Endodermal cell (in vitro differentiated cells): ENCODE results near the gene ZSCAN9. TPM values are rescaled to one million over a fixed set of nuclear protein-coding genes. Genes with fewer than 3 reads are reported as not detected.

Source experiments
- DNase-seq: peaks from one replicate; pipeline ENCODE4 v3.0.0-alpha.2; 2017
- H3K27ac ChIP-seq: 2 replicates; pipeline ENCODE4 v1.5.1; 2013; ENCODE audit warnings: mild to moderate bottlenecking, low read depth, low read length, moderate library complexity
- H3K27me3 ChIP-seq: 2 replicates; pipeline ENCODE4 v1.6.1; 2013; ENCODE audit warnings: mild to moderate bottlenecking, low read length, moderate library complexity; ENCODE audit not compliant: insufficient read depth, control insufficient read depth, poor library complexity, severe bottlenecking
- H3K36me3 ChIP-seq: 2 replicates; pipeline ENCODE4 v1.7.0; 2013; ENCODE audit warnings: mild to moderate bottlenecking, low read length, moderate library complexity; ENCODE audit not compliant: control insufficient read depth, insufficient read depth
- H3K4me1 ChIP-seq: one replicate; pipeline ENCODE4 v1.7.0; 2013; ENCODE audit warnings: low read length; ENCODE audit not compliant: control insufficient read depth, insufficient read depth
- H3K4me3 ChIP-seq: 2 replicates; pipeline ENCODE4 v1.5.1; 2013; ENCODE audit warnings: mild to moderate bottlenecking, low read length, moderate library complexity
- H3K9ac ChIP-seq: 2 replicates; pipeline ENCODE4 v1.6.1; 2013; ENCODE audit warnings: mild to moderate bottlenecking, low read length, moderate library complexity; ENCODE audit not compliant: poor library complexity, severe bottlenecking; ENCODE audit errors: extremely low read depth
- H3K9me3 ChIP-seq: 2 replicates; pipeline ENCODE4 v1.6.1; 2013; ENCODE audit warnings: mild to moderate bottlenecking, low read length, moderate library complexity; ENCODE audit not compliant: control insufficient read depth
- H3K27ac Mint-ChIP-seq: 2 replicates; pipeline ENCODE4 v1.8.0; 2020; ENCODE audit warnings: mixed read lengths
- H3K27me3 Mint-ChIP-seq: 2 replicates; pipeline ENCODE4 v1.8.0; 2021; ENCODE audit warnings: mild to moderate bottlenecking, mixed read lengths; ENCODE audit not compliant: insufficient read depth
- H3K36me3 Mint-ChIP-seq: 2 replicates; pipeline ENCODE4 v1.8.0; 2020; ENCODE audit warnings: low read depth, mixed read lengths
- H3K4me1 Mint-ChIP-seq: 2 replicates; pipeline ENCODE4 v1.8.0; 2020; ENCODE audit warnings: mixed read lengths
- H3K4me3 Mint-ChIP-seq: 2 replicates; pipeline ENCODE4 v1.8.0; 2020; ENCODE audit warnings: mild to moderate bottlenecking, moderate library complexity, mixed read lengths
- H3K9me3 Mint-ChIP-seq: 2 replicates; pipeline ENCODE4 v1.8.0; 2020; ENCODE audit warnings: mild to moderate bottlenecking, mixed read lengths
- WGBS, 2 experiments: methylation state at CpG; one replicate each; pipeline versions ENCODE4 v1.1.5 to v1.1.7; 2013; ENCODE audit warnings: missing lambda C conversion rate in 2 of 2, mixed read lengths in 1 of 2; ENCODE audit not compliant: insufficient coverage in 1 of 2, insufficient read length in 1 of 2; 5-methylcytosine and 5-hydroxymethylcytosine counted together
- total RNA-seq, 2 donors: library from RNA; stranded (reverse); fragmentation: NEBNext Ultra II Directional in 1 of 2; extraction: Animal tissue kit (Norgen Biotek cat#: 25700) in 1 of 2; gene quantifications; 2 replicates in 1 of 2; 3 replicates in 1 of 2; pipeline ENCODE4 v1.2.1, GENCODE V29; 2021
- TF ChIP-seq, protein P1 (sequence below): fragments of 200-600 bp; sonication (generic); conservative IDR thresholded peaks from 2 replicates; pipeline ENCODE4 v1.5.0; 2021; ENCODE audit warnings: antibody characterized with exemption, mild to moderate bottlenecking

The ZSCAN9 gene
- total RNA-seq, 2 donors from 2014 or later: 23.1 to 32.1 TPM

DNA sequence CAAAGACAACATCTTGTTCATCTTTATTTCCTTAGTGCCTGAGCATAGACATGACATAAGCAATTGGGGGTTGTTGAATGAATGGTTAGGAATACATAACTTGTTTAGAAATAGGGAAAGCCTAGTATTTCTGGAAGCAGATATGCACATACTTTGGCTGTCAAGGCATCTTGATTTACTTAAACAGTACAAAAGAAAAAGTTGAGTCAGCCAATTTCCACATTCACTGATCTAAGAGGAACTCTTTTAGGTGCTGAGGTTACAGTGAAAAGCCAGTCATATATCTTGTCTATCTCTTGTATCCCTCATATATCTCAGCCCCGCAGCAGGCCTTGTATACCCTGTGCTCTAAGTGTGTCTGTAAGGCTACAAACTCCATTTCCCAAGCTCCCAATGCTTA is 15.4 kb downstream of the ZSCAN9 start:
- Histone ChIP-seq H3K9ac (no peak overlapping the region), H3K4me1 (peaks cover 10% of the 10 kb centered on the region), H3K27ac (no peak overlapping the region), H3K27me3 (no peaks in the 10 kb centered on the region), H3K4me3 (no peak overlapping the region), H3K9me3 (peaks cover 13% of the 10 kb centered on the region), H3K36me3 (peaks cover 50% of the 10 kb centered on the region)
- no peak overlapping the region for H3K4me3 Mint-ChIP-seq
- H3K27ac Mint-ChIP-seq: no peak overlapping the region
- H3K27me3 Mint-ChIP-seq: no peaks in the 10 kb centered on the region
- H3K9me3 Mint-ChIP-seq: peaks cover 9% of the 10 kb centered on the region
- H3K36me3 Mint-ChIP-seq: peaks cover 39% of the 10 kb centered on the region
- H3K4me1 Mint-ChIP-seq: peaks cover 7% of the 10 kb centered on the region
- WGBS, 2 experiments: 89% methylated on average over 1 of the region's 1 CpG; no CpG with 5 or more reads in 1 of the 2 experiments
- TF ChIP-seq, protein P1, sequence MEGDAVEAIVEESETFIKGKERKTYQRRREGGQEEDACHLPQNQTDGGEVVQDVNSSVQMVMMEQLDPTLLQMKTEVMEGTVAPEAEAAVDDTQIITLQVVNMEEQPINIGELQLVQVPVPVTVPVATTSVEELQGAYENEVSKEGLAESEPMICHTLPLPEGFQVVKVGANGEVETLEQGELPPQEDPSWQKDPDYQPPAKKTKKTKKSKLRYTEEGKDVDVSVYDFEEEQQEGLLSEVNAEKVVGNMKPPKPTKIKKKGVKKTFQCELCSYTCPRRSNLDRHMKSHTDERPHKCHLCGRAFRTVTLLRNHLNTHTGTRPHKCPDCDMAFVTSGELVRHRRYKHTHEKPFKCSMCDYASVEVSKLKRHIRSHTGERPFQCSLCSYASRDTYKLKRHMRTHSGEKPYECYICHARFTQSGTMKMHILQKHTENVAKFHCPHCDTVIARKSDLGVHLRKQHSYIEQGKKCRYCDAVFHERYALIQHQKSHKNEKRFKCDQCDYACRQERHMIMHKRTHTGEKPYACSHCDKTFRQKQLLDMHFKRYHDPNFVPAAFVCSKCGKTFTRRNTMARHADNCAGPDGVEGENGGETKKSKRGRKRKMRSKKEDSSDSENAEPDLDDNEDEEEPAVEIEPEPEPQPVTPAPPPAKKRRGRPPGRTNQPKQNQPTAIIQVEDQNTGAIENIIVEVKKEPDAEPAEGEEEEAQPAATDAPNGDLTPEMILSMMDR: no peak
- DNase-seq: no peak

DNA sequence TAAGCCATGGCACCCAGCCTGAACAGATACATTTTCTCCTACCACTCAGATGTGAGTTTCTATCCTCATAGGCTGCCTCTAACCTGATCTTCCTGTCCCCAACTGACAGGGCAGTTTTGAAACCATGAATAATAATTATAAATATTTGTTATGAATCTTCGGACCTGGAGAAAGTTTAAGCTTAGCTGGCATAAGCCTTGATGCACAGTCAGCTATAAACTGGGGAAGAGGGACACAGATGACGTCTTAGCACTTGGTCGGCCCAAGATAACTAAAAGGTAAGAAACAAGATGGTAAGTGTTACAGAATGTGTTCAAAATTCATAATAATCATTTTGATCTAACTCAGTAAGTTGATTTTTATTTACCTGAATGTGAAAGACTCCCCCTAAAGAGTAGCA is 18.9 kb downstream of the ZSCAN9 start:
- TF ChIP-seq, protein P1: no peak
- Mint-ChIP-seq H3K27me3 (no peaks in the 10 kb centered on the region), H3K9me3 (no peaks in the 10 kb centered on the region), H3K4me3 (no peak overlapping the region), H3K36me3 (peaks cover 53% of the 10 kb centered on the region), H3K27ac (no peak overlapping the region), H3K4me1 (no peaks in the 10 kb centered on the region)
- 99 to 100% methylated on average over 2 to 3 of the region's 3 CpGs for WGBS, 2 experiments
- H3K27ac ChIP-seq: no peak overlapping the region
- H3K36me3 ChIP-seq: peaks cover 53% of the 10 kb centered on the region
- no peak overlapping the region for H3K9ac ChIP-seq
- DNase-seq: no peak
- no peaks in the 10 kb centered on the region for H3K9me3 ChIP-seq
- H3K4me3 ChIP-seq: no peak overlapping the region
- no peaks in the 10 kb centered on the region for H3K27me3 ChIP-seq
- H3K4me1 ChIP-seq: no peaks in the 10 kb centered on the region

DNA sequence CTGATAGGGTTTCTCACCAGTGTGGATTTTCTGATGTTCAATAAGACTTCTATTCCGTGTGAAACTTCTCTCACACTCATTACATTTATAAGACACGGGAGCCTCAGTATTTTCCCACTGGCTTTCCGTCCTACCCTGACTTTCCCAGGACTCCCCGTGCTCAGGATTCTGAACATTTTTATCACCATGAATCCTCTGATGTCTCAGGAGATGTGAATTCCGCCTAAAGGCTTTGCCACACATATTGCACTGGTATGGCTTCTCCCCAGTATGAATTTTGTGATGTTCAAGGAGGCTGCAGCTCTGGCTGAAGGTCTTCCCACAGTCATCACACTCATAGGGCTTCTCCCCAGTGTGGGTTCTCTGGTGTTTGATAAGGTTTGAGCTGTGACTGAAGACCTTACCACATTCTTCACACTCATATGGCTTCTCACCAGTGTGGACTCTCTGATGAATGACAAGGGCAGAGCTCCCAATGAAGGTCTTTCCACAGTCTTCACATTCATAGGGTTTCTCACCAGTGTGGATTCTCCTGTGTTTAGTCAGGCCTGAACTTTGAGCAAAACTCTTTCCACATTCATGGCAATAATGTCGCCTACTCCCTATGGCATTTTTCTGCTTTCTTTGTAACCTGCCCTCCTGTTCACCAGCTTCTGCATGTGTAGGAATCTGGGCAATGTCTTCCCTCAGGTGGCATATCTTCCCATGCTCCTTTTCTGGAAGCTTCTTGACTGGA is 20.3 kb downstream of the ZSCAN9 start:
- no peaks in the 10 kb centered on the region for H3K4me1 Mint-ChIP-seq
- Histone ChIP-seq H3K9ac (no peak overlapping the region), H3K4me3 (no peak overlapping the region), H3K36me3 (peaks cover 54% of the 10 kb centered on the region), H3K27ac (no peak overlapping the region), H3K9me3 (no peaks in the 10 kb centered on the region), H3K4me1 (no peaks in the 10 kb centered on the region), H3K27me3 (no peaks in the 10 kb centered on the region)
- TF ChIP-seq, protein P1: no peak
- H3K36me3 Mint-ChIP-seq: peaks cover 60% of the 10 kb centered on the region
- H3K9me3 Mint-ChIP-seq: no peaks in the 10 kb centered on the region
- no peaks in the 10 kb centered on the region for H3K27me3 Mint-ChIP-seq
- no peak for DNase-seq
- no peak overlapping the region for H3K27ac Mint-ChIP-seq
- 90 to 91% methylated on average over 5 to 6 of the region's 6 CpGs for WGBS, 2 experiments
- H3K4me3 Mint-ChIP-seq: no peak overlapping the region
